H9 (cell line): Measurements from ENCODE around the gene SSH3. TPM values are rescaled to one million over a fixed set of nuclear protein-coding genes. Genes with fewer than 3 reads are reported as not detected.

Source experiments
- DNase-seq: peaks from one replicate; pipeline ENCODE4 v3.0.0-alpha.2; 2017
- H2AFZ ChIP-seq: one replicate; pipeline ENCODE4 v1.6.1; 2013; ENCODE audit warnings: mild to moderate bottlenecking, low read length, control low read depth, moderate library complexity
- H2AK5ac ChIP-seq: 2 replicates; pipeline ENCODE4 v1.6.1; 2013; ENCODE audit warnings: low read length, control low read depth, mixed read lengths; ENCODE audit not compliant: insufficient read length
- H2BK120ac ChIP-seq: one replicate; pipeline ENCODE4 v1.6.1; 2013; ENCODE audit warnings: low read depth, mild to moderate bottlenecking, low read length, control low read depth, inconsistent platforms; ENCODE audit not compliant: poor library complexity, severe bottlenecking
- H2BK12ac ChIP-seq: 2 replicates; pipeline ENCODE4 v1.6.1; 2013; ENCODE audit warnings: low read length, control low read depth, mixed read lengths, low read depth; ENCODE audit not compliant: insufficient read length
- H2BK15ac ChIP-seq: 2 replicates; pipeline ENCODE4 v1.6.1; 2013; ENCODE audit warnings: low read depth, low read length, control low read depth
- H2BK20ac ChIP-seq: one replicate; pipeline ENCODE4 v1.6.1; 2013; ENCODE audit warnings: low read depth, mild to moderate bottlenecking, low read length, control low read depth, inconsistent platforms; ENCODE audit not compliant: poor library complexity, severe bottlenecking
- H2BK5ac ChIP-seq: 2 replicates; pipeline ENCODE4 v1.6.1; 2013; ENCODE audit warnings: low read length, control low read depth, mixed read lengths; ENCODE audit not compliant: insufficient read length
- H3K14ac ChIP-seq: 2 replicates; pipeline ENCODE4 v1.6.1; 2013; ENCODE audit warnings: low read length, control low read depth; ENCODE audit not compliant: insufficient read depth
- H3K18ac ChIP-seq: 2 replicates; pipeline ENCODE4 v1.6.1; 2013; ENCODE audit warnings: low read depth, mild to moderate bottlenecking, mixed read lengths, low read length, control low read depth; ENCODE audit not compliant: insufficient read length
- H3K23ac ChIP-seq: 2 replicates; pipeline ENCODE4 v1.6.1; 2013; ENCODE audit warnings: low read length, control low read depth, mixed read lengths, low read depth; ENCODE audit not compliant: insufficient read length
- H3K23me2 ChIP-seq: 2 replicates; pipeline ENCODE4 v1.6.1; 2013; ENCODE audit warnings: low read depth, mild to moderate bottlenecking, mixed read lengths, low read length, control low read depth; ENCODE audit not compliant: insufficient read length, poor library complexity, severe bottlenecking
- H3K27ac ChIP-seq: 2 replicates; pipeline ENCODE4 v1.5.1; 2013; ENCODE audit warnings: low read length, control low read depth, mixed read lengths, low read depth; ENCODE audit not compliant: insufficient read length
- H3K27me3 ChIP-seq: 2 replicates; pipeline ENCODE4 v1.6.1; 2013; ENCODE audit warnings: low read length, control low read depth, inconsistent platforms; ENCODE audit not compliant: insufficient read depth
- H3K4ac ChIP-seq: 2 replicates; pipeline ENCODE4 v1.6.1; 2013; ENCODE audit warnings: low read depth, mild to moderate bottlenecking, control low read depth, inconsistent platforms, low read length, moderate library complexity
- H3K4me1 ChIP-seq: 2 replicates; pipeline ENCODE4 v1.6.1; 2013; ENCODE audit warnings: low read length, control low read depth, inconsistent platforms; ENCODE audit not compliant: insufficient read depth
- H3K4me2 ChIP-seq: 2 replicates; pipeline ENCODE4 v1.6.1; 2013; ENCODE audit warnings: low read length, control low read depth, mixed read lengths; ENCODE audit not compliant: insufficient read length, insufficient read depth
- H3K56ac ChIP-seq: 2 replicates; pipeline ENCODE4 v1.6.1; 2013; ENCODE audit warnings: low read depth, mild to moderate bottlenecking, mixed read lengths, low read length, control low read depth; ENCODE audit not compliant: insufficient read length
- H3K79me1 ChIP-seq: 2 replicates; pipeline ENCODE4 v1.6.1; 2013; ENCODE audit warnings: low read depth, mild to moderate bottlenecking, moderate library complexity, low read length, control low read depth, inconsistent platforms; ENCODE audit not compliant: insufficient read depth, poor library complexity, severe bottlenecking
- H3K79me2 ChIP-seq: 2 replicates; pipeline ENCODE4 v1.6.1; 2013; ENCODE audit warnings: low read length, control low read depth, inconsistent platforms; ENCODE audit not compliant: insufficient read depth
- H3K9ac ChIP-seq: 2 replicates; pipeline ENCODE4 v1.6.1; 2013; ENCODE audit warnings: low read length, control low read depth, mixed read lengths; ENCODE audit not compliant: insufficient read length; ENCODE audit errors: extremely low read depth
- H3K9me3 ChIP-seq: one replicate; pipeline ENCODE4 v1.6.1; 2013; ENCODE audit warnings: low read depth, low read length, inconsistent platforms; ENCODE audit not compliant: control insufficient read depth
- H3T11ph ChIP-seq: one replicate; pipeline ENCODE4 v1.6.1; 2013; ENCODE audit warnings: mild to moderate bottlenecking, low read length, control low read depth, inconsistent platforms
- H4K20me1 ChIP-seq: one replicate; pipeline ENCODE4 v1.6.1; 2013; ENCODE audit not compliant: control insufficient read depth, insufficient read length, insufficient read depth
- H4K5ac ChIP-seq: 2 replicates; pipeline ENCODE4 v1.6.1; 2013; ENCODE audit warnings: low read depth, mild to moderate bottlenecking, mixed read lengths, low read length, control low read depth; ENCODE audit not compliant: insufficient read length
- H4K8ac ChIP-seq: replicated peaks from 2 replicates; pipeline ENCODE4 v1.6.1; 2013; ENCODE audit warnings: low read length, control low read depth, mixed read lengths, low read depth; ENCODE audit not compliant: insufficient read length
- H4K91ac ChIP-seq: 2 replicates; pipeline ENCODE4 v1.6.1; 2013; ENCODE audit warnings: low read depth, mild to moderate bottlenecking, moderate library complexity, mixed read lengths, low read length, control low read depth; ENCODE audit not compliant: insufficient read length
- H3K27ac Mint-ChIP-seq, 3 experiments: 2 replicates in 2 of 3; 3 replicates in 1 of 3; pipeline ENCODE4 v1.8.0; 2020 to 2021; ENCODE audit warnings: mixed read lengths in 3 of 3, mild to moderate bottlenecking in 1 of 3, moderate library complexity in 1 of 3
- H3K27me3 Mint-ChIP-seq: 2 replicates; pipeline ENCODE4 v1.8.0; 2021; ENCODE audit warnings: low read depth, mild to moderate bottlenecking, moderate library complexity, mixed read lengths
- H3K36me3 Mint-ChIP-seq, 3 experiments: 2 replicates in 2 of 3; 3 replicates in 1 of 3; pipeline ENCODE4 v1.8.0; 2020 to 2021; ENCODE audit warnings: low read depth in 3 of 3, mixed read lengths in 3 of 3; ENCODE audit not compliant: insufficient read depth in 1 of 3
- H3K4me1 Mint-ChIP-seq, 2 experiments: 2 replicates each; pipeline ENCODE4 v1.8.0; 2020; ENCODE audit warnings: mixed read lengths in 2 of 2
- H3K4me3 Mint-ChIP-seq, 2 experiments: 2 replicates in 1 of 2; 3 replicates in 1 of 2; pipeline ENCODE4 v1.8.0; 2020 to 2021; ENCODE audit warnings: mild to moderate bottlenecking in 2 of 2, mixed read lengths in 2 of 2, moderate library complexity in 1 of 2
- H3K9me3 Mint-ChIP-seq, 2 experiments: 2 replicates in 1 of 2; 3 replicates in 1 of 2; pipeline ENCODE4 v1.8.0; 2020; ENCODE audit warnings: mild to moderate bottlenecking in 2 of 2, mixed read lengths in 2 of 2, moderate library complexity in 1 of 2
- CTCF ChIP-seq: fragments of 200-600 bp; sonication (generic); conservative IDR thresholded peaks from 3 replicates; pipeline ENCODE4 v1.8.0; 2021; ENCODE audit warnings: antibody characterized with exemption, mild to moderate bottlenecking
- WGBS: extraction: QIAGEN DNeasy Blood & Tissue Kit; methylation state at CpG from one replicate; pipeline ENCODE4 v1.1.7; 2013; ENCODE audit warnings: missing lambda C conversion rate, low lambda C conversion rate, mixed read lengths; ENCODE audit not compliant: insufficient read length; ENCODE audit errors: extremely low coverage; 5-methylcytosine and 5-hydroxymethylcytosine counted together
- total RNA-seq: library from RNA; stranded (reverse); gene quantifications from 2 replicates; pipeline ENCODE4 v1.2.1, GENCODE V29; 2021

The SSH3 gene
- total RNA-seq, 1 experiment from 2014 or later: 42.2 TPM

- H4K5ac ChIP-seq: no peak overlapping the region
- H3K4me1 ChIP-seq: no peaks in the 10 kb centered on the region
- no peaks in the 10 kb centered on the region for H3K79me2 ChIP-seq
- no peak overlapping the region for H2BK15ac ChIP-seq
- no peak overlapping the region for H3T11ph ChIP-seq
- H3K27me3 ChIP-seq: no peaks in the 10 kb centered on the region; the same call in 1 of the 2 replicates
- peak overlapping the region in 2 of 3 experiments; percentile 21 to 46; a peak in 2 of 7 replicates for H3K27ac Mint-ChIP-seq
- no peak overlapping the region for H2AFZ ChIP-seq
- no peak overlapping the region for H2BK120ac ChIP-seq
- peaks cover 18 to 21% of the 10 kb centered on the region in 2 experiments for H3K4me1 Mint-ChIP-seq
- H3K4me3 Mint-ChIP-seq: peak overlapping the region; percentile 38 to 68
- H4K8ac ChIP-seq: no peak overlapping the region
- no peak overlapping the region for H3K18ac ChIP-seq
- TF ChIP-seq CTCF: no peak
- WGBS: no CpG with 5 or more reads among the region's 18 CpGs
- H3K23me2 ChIP-seq: peaks cover 9% of the 10 kb centered on the region
- no peak for DNase-seq
- H3K36me3 Mint-ChIP-seq: peaks cover under 1 to 6% (median 2%) of the 10 kb centered on the region in 3 experiments; a peak in 5 of 7 replicates
- H3K14ac ChIP-seq: no peak overlapping the region
- no peak overlapping the region for H3K27ac ChIP-seq
- H2BK20ac ChIP-seq: no peak overlapping the region
- H3K4ac ChIP-seq: no peak overlapping the region
- no peak overlapping the region for H2BK5ac ChIP-seq
- H3K9ac ChIP-seq: no peak overlapping the region
- no peaks in the 10 kb centered on the region for H3K9me3 ChIP-seq
- H3K56ac ChIP-seq: no peak overlapping the region
- H3K4me2 ChIP-seq: peak overlapping the region; percentile 94
- H2BK12ac ChIP-seq: no peak overlapping the region
- no peaks in the 10 kb centered on the region for H3K79me1 ChIP-seq
- H3K23ac ChIP-seq: no peak overlapping the region
- no peaks in the 10 kb centered on the region for H3K9me3 Mint-ChIP-seq
- no peak overlapping the region for H2AK5ac ChIP-seq
- H4K20me1 ChIP-seq: no peaks in the 10 kb centered on the region
- no peak overlapping the region for H4K91ac ChIP-seq
- H3K27me3 Mint-ChIP-seq: peaks cover 44% of the 10 kb centered on the region
Measured at GRCh38 chr11:67261946-67262681, 41.2 kb upstream of the SSH3 start.
